ENCODE measurements around the gene DOCK6. TPM values are rescaled to one million over a fixed set of nuclear protein-coding genes. Genes with fewer than 3 reads are reported as not detected.
"Not testable (repeated sequence)": the region's sequence is repeated elsewhere in the genome, so short reads cannot be mapped to it uniquely, and the experiment has no call there.

The DOCK6 gene
- total RNA-seq, 1 donor from 2014 or later: 66.8 TPM

GRCh38 chr19:11198769-11199424 lies 63.4 kb downstream of the DOCK6 start:
- DNase-seq (ENCODE audit: low read depth, low spot score): no peak

- no peak for DNase-seq (ENCODE audit: low read depth, low spot score)
These were observed 64.2 kb downstream of the DOCK6 start for GRCh38 chr19:11198175-11198534.

GRCh38 chr19:11197291-11198174 lies 64.8 kb downstream of the DOCK6 start, which contains the start of gene KANK2:
Gene KANK2 (minus strand): TSS chr19:11197545. CDS start chr19:11194511, 3,034 bp downstream.
- DNase-seq (ENCODE audit: low read depth, low spot score): no peak

- DNase-seq (ENCODE audit: low read depth, low spot score): no peak
These were observed 65.7 kb downstream of the DOCK6 start for GRCh38 chr19:11196406-11197287.

- DNase-seq (ENCODE audit: low read depth, low spot score): no peak
These were observed 66.6 kb downstream of the DOCK6 start for GRCh38 chr19:11195681-11196080.

GRCh38 chr19:11194656-11195558 lies 67.4 kb downstream of the DOCK6 start:
- DNase-seq (ENCODE audit: low read depth, low spot score): no peak

- DNase-seq (ENCODE audit: low read depth, low spot score): no peak
These were observed 68.2 kb downstream of the DOCK6 start for GRCh38 chr19:11194173-11194572.

- DNase-seq (ENCODE audit: low read depth, low spot score): no peak
These were observed 69.1 kb downstream of the DOCK6 start for GRCh38 chr19:11192957-11193939.

- no peak for DNase-seq (ENCODE audit: low read depth, low spot score)
These were observed 70.4 kb downstream of the DOCK6 start for GRCh38 chr19:11191934-11192333.

- DNase-seq (ENCODE audit: low read depth, low spot score): no peak
These were observed 71.0 kb downstream of the DOCK6 start for GRCh38 chr19:11191273-11191755.

GRCh38 chr19:11190501-11190900 lies 71.8 kb downstream of the DOCK6 start:
- no peak for DNase-seq (ENCODE audit: low read depth, low spot score)

GRCh38 chr19:11187441-11187840 lies 74.9 kb downstream of the DOCK6 start:
- no peak for DNase-seq (ENCODE audit: low read depth, low spot score)

GRCh38 chr19:11182994-11183393 lies 79.3 kb downstream of the DOCK6 start:
- no peak for DNase-seq (ENCODE audit: low read depth, low spot score)

GRCh38 chr19:11181488-11181887 lies 80.8 kb downstream of the DOCK6 start:
- DNase-seq (ENCODE audit: low read depth, low spot score): no peak

- DNase-seq (ENCODE audit: low read depth, low spot score): not testable (repeated sequence)
These were observed 81.3 kb downstream of the DOCK6 start for GRCh38 chr19:11180975-11181374.

- no peak for DNase-seq (ENCODE audit: low read depth, low spot score)
These were observed 82.0 kb downstream of the DOCK6 start for GRCh38 chr19:11180346-11180745.

GRCh38 chr19:11179716-11180297 lies 82.5 kb downstream of the DOCK6 start:
- no peak for DNase-seq (ENCODE audit: low read depth, low spot score)

- DNase-seq (ENCODE audit: low read depth, low spot score): not testable (repeated sequence)
These were observed 83.2 kb downstream of the DOCK6 start for GRCh38 chr19:11179145-11179465.

- DNase-seq (ENCODE audit: low read depth, low spot score): no peak
These were observed 84.7 kb downstream of the DOCK6 start for GRCh38 chr19:11177592-11177991.

All from pulmonary artery endothelial cell (primary cell).